Transverse colon (tissue), 4 donors: ENCODE results near the gene BCAS4. TPM values are rescaled to one million over a fixed set of nuclear protein-coding genes. Genes with fewer than 3 reads are reported as not detected.

Experiments used
- DNase-seq: peaks from one replicate; pipeline ENCODE4 v3.0.0-alpha.2; 2019
- H3K27ac ChIP-seq, 4 donors: fragments of 200-600 bp; sonication (generic); 2 replicates each; pipeline ENCODE4 v1.5.1; 2016 to 2018; ENCODE audit warnings: inconsistent platforms in 4 of 4
- H3K27me3 ChIP-seq: fragments of 200-600 bp; sonication (generic); 2 replicates; pipeline ENCODE4 v1.5.1; 2017; ENCODE audit warnings: inconsistent platforms
- H3K36me3 ChIP-seq, 4 donors: fragments of 200-600 bp; sonication (generic); 2 replicates each; pipeline ENCODE4 v1.5.1; 2017 to 2019; ENCODE audit warnings: inconsistent platforms in 4 of 4
- H3K4me1 ChIP-seq, 4 donors: fragments of 200-600 bp; sonication (generic); 2 replicates each; pipeline ENCODE4 v1.5.1; 2017 to 2020; ENCODE audit warnings: inconsistent platforms in 4 of 4
- H3K4me3 ChIP-seq, 4 donors: fragments of 200-600 bp; sonication (generic); 1 replicate in 1 of 4; 2 replicates in 3 of 4; pipeline versions ENCODE4 v1.5.1 to v1.6.1; 2017 to 2019; ENCODE audit warnings: inconsistent platforms in 4 of 4
- H3K9me3 ChIP-seq, 2 donors: fragments of 200-600 bp; sonication (generic); 2 replicates each; pipeline ENCODE4 v1.5.1; 2017 to 2019; ENCODE audit warnings: inconsistent platforms in 2 of 2
- EP300 ChIP-seq: sonication (generic); formaldehyde crosslinking; IDR thresholded peaks from one replicate; pipeline ENCODE4 v1.6.1; 2017; ENCODE audit warnings: antibody characterized with exemption, low read depth
- POLR2A ChIP-seq: fragments of 450-650 bp; IDR thresholded peaks from one replicate; pipeline ENCODE4 v1.6.1; 2016; ENCODE audit warnings: antibody characterized with exemption, mild to moderate bottlenecking, moderate library complexity
- POLR2AphosphoS5 ChIP-seq, 3 donors: sonication (generic); formaldehyde crosslinking; IDR thresholded peaks; one replicate each; pipeline ENCODE4 v1.6.1; 2016; ENCODE audit warnings: antibody characterized with exemption in 3 of 3
- WGBS, 2 donors: methylation state at CpG; one replicate each; pipeline ENCODE4 v1.1.5; 2018; ENCODE audit warnings: low coverage in 1 of 2; 5-methylcytosine and 5-hydroxymethylcytosine counted together
- in situ Hi-C, 4 donors: fragments of 200-750 bp; cut with MboI; loops; one replicate each; pipeline versions ENCODE4 v1.15.0 to v1.15.1; 2017; ENCODE audit warnings: low sequenced_read_pairs in 3 of 4, low pct_ligation_motif_present in 1 of 4, low pct_unique_long_range_greater_than_20kb in 1 of 4
- intact Hi-C: fragments of 100-400 bp; cut with DNase I; formaldehyde crosslinking; loops from one replicate; pipeline ENCODE4 v1.15.1; 2023; ENCODE audit warnings: low total_unique reads
- total RNA-seq, 4 donors: library from RNA; depleted of rRNA; stranded (reverse); fragments of >200 nt; gene quantifications; one replicate each; pipeline ENCODE4 v1.1.0, GENCODE V29; 2016
- TF ChIP-seq, protein P1 (sequence below), 5 experiments: fragments of 200-600 bp in 3 of 5; fragments of 450-650 bp in 2 of 5; sonication (generic) in 3 of 5; IDR thresholded peaks; 1 replicate in 2 of 5; 2 replicates in 3 of 5; pipeline ENCODE4 v1.5.1; 2016 to 2017; ENCODE audit warnings: antibody characterized with exemption in 5 of 5, inconsistent platforms in 3 of 5, mild to moderate bottlenecking in 2 of 5, moderate library complexity in 1 of 5

The BCAS4 gene
- total RNA-seq, 4 donors from 2014 or later, result 3.3 to 16.5 (median 4.0) TPM; not detected in 1

DNA sequence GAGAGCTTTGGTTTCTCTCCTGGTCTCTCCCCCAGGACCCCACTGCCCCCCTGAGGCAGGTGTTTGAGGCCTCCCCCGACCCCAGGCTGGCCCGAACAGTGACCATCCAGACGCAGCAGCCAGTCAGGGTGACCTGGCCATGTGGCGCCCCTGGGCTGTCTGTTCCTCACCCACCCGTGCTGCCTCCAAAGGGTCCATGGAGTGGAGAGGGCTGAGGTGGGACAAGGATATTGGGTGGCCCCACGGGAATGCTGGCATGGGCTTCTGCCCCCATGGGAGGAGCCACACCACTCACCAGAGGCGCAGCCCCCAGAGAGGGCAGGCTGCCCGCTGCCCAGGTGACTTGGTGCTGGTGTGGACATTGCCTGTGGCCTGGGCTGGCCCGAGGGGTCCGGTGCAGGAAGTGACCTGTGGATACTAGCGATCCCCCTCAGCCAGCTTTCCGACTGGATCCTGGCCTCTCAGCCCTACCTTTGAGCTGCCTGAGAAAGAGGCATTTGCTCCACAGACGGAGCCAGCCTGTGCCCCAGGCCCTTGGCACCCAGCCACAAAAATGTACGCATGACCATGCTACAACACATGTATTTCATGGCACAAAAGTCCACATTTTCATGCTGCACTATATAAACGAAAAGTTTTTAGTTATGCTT lies 50.8 kb downstream of the BCAS4 start:
- TF ChIP-seq POLR2A, result no peak
- TF ChIP-seq EP300, result no peak
- TF ChIP-seq POLR2AphosphoS5 (IDR thresholded peaks at IDR 0.05), result no peak
- TF ChIP-seq, protein P1, sequence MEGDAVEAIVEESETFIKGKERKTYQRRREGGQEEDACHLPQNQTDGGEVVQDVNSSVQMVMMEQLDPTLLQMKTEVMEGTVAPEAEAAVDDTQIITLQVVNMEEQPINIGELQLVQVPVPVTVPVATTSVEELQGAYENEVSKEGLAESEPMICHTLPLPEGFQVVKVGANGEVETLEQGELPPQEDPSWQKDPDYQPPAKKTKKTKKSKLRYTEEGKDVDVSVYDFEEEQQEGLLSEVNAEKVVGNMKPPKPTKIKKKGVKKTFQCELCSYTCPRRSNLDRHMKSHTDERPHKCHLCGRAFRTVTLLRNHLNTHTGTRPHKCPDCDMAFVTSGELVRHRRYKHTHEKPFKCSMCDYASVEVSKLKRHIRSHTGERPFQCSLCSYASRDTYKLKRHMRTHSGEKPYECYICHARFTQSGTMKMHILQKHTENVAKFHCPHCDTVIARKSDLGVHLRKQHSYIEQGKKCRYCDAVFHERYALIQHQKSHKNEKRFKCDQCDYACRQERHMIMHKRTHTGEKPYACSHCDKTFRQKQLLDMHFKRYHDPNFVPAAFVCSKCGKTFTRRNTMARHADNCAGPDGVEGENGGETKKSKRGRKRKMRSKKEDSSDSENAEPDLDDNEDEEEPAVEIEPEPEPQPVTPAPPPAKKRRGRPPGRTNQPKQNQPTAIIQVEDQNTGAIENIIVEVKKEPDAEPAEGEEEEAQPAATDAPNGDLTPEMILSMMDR (IDR thresholded peaks at IDR 0.05), result no peak

DNA sequence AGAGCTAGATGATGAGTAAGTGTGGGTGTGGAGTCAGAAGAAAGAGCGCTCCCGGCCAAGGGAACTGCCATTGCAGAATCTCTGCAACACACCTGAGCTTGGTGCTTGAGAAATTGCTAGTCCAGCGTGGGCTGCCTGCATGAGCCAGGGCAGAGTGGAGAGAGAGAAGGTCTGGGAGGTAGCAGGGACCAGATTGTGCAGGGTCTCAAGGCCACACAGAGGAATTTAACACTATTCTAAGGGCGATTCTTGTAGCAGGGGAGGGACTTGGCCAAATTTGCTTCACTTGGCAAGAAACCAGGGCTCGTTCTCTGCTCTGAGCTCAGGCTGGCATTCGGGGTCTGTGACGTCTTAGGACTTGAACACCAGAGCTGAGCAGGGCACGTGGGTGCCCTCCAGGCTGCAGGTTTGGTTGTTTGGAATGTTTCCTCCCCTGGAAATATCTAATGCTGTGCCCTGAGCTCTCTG lies 53.5 kb downstream of the BCAS4 start:
- peak; percentile 19 for DNase-seq

More for the DNA sequence above, 50.8 kb downstream of the BCAS4 start:
- 90 to 100% methylated on average over 1 to 15 of the region's 15 CpGs for WGBS, 2 donors
- intact Hi-C loops, result no loop called here
- Histone ChIP-seq H3K27ac (no peak overlapping the region), H3K27me3 (no peaks in the 10 kb centered on the region), H3K36me3 (no peaks in the 10 kb centered on the region), H3K4me3 (no peak overlapping the region), H3K4me1 (peaks cover 0 to 13% (median 11%) of the 10 kb centered on the region in 4 donors), H3K9me3 (no peaks in the 10 kb centered on the region)
- no peak for DNase-seq
- in situ Hi-C loops, result no loop called here

GRCh38 chr20:50848846-50849673 lies 54.2 kb downstream of the BCAS4 start:
- intact Hi-C loops (no loop called here), in situ Hi-C loops (no loop called here)
- Histone ChIP-seq H3K27ac (no peak overlapping the region), H3K9me3 (no peaks in the 10 kb centered on the region), H3K27me3 (no peaks in the 10 kb centered on the region), H3K4me1 (peaks cover 0 to 13% (median 11%) of the 10 kb centered on the region in 4 donors), H3K4me3 (no peak overlapping the region), H3K36me3 (no peaks in the 10 kb centered on the region)
- TF ChIP-seq POLR2A, result no peak
- no peak for TF ChIP-seq EP300
- TF ChIP-seq, protein P1 (IDR thresholded peaks at IDR 0.05), result no peak
- TF ChIP-seq POLR2AphosphoS5 (IDR thresholded peaks at IDR 0.05), result no peak
- DNase-seq, result peak; percentile 39
- 65 to 76% methylated on average over 3 to 18 of the region's 18 CpGs for WGBS, 2 donors

More for the DNA sequence above, 53.5 kb downstream of the BCAS4 start:
- Histone ChIP-seq H3K4me1 (peaks cover 0 to 13% (median 11%) of the 10 kb centered on the region in 4 donors), H3K27me3 (no peaks in the 10 kb centered on the region), H3K27ac (no peak overlapping the region), H3K4me3 (no peak overlapping the region), H3K36me3 (no peaks in the 10 kb centered on the region), H3K9me3 (no peaks in the 10 kb centered on the region)
- TF ChIP-seq, protein P1 (IDR thresholded peaks at IDR 0.05), result no peak
- no peak for TF ChIP-seq POLR2A
- no peak for TF ChIP-seq POLR2AphosphoS5 (IDR thresholded peaks at IDR 0.05)
- no peak for TF ChIP-seq EP300
- in situ Hi-C loops (no loop called here), intact Hi-C loops (no loop called here)
- WGBS, 2 donors, result 52 to 63% methylated on average over 2 to 8 of the region's 8 CpGs

DNA sequence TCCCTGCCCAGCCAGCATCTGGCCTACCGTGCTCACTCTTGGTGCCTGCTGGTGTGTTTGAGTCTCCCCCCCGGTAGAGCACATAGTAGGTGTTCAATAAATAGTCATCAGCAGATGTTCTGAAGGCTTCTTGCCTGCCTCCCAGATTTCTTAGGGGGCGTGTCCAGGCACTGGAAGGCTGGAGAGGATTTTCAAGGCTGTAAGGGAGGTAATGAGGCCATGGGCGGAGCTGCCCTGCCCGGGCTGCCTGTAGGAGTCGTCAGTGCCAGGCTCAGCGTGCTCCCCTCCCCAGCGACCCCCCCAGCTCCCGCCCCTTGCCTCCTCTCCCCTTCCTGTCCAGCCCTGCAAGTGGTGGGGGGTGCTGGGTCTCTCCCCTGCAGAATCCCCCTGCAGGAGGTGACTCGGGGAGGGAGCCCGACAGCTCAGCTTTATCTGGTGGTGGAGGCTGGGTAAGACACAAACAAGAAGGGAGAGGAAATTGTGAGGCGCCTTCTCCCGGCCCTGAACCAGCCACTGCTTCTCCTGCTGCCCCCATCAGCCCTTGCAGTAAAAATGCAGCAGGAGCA lies 55.9 kb downstream of the BCAS4 start:
- in situ Hi-C loops, result no loop called here
- DNase-seq, result peak; percentile 22
- Histone ChIP-seq H3K4me1 (peaks cover 0 to 13% (median 11%) of the 10 kb centered on the region in 4 donors), H3K9me3 (no peaks in the 10 kb centered on the region), H3K36me3 (no peaks in the 10 kb centered on the region), H3K4me3 (no peak overlapping the region), H3K27me3 (no peaks in the 10 kb centered on the region), H3K27ac (no peak overlapping the region)
- intact Hi-C loops, result no loop called here
- WGBS, 2 donors, result 50% methylated on average over 12 of the region's 13 CpGs; no CpG with 5 or more reads in 1 of the 2 donors
- TF ChIP-seq, protein P1 (IDR thresholded peaks at IDR 0.05), result no peak
- no peak for TF ChIP-seq POLR2A
- no peak for TF ChIP-seq POLR2AphosphoS5 (IDR thresholded peaks at IDR 0.05)
- no peak for TF ChIP-seq EP300
